T1000 (cell line): Measurements from ENCODE around the gene CIB4.

Source experiments
- DNase-seq: peaks from one replicate; lab custom pipeline; 2025; ENCODE audit warnings: mixed read lengths; lab: John Stamatoyannopoulos, UW

Gene CIB4

DNA sequence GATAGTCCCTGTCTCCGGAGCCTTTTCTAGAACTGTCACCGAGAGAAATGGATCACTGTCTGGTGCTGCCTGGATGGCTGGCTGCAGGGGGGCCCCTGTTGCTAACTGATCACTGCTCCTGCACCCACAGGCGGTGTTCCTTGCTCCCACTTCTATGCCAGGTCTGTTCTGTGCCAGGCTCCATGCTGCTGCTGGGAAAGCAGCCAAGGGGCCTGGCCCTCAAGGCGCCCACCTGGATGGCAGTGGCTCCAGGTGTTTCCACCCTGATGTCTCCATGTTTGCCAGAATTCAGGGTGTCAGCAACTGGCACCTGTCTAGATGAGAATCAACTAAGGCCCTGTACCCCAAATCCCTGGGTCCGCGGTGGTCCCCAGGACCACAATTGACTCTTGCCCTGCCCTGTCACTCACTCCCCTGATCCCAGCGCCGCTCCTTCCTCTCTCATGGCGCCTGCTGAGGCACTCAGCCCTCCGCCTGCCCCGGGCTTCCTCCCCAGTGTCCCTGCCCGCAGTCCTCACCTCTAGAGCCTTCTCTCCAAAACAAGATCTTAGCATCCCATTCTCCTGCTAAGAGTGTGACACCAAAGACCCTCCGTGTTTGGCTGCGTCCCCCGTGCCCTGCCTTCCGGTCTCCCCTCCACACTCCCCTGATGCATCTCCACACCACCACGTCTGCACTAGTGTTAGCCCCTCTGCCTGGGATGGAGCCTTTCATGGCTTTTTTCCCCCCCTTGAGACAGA is 90.7 kb downstream of the CIB4 start:
- no peak for DNase-seq

GRCh38 chr2:26542676-26543505 is 98.3 kb downstream of the CIB4 start:
- DNase-seq: no peak

GRCh38 chr2:26542194-26542455 is 99.0 kb downstream of the CIB4 start:
- no peak for DNase-seq

DNA sequence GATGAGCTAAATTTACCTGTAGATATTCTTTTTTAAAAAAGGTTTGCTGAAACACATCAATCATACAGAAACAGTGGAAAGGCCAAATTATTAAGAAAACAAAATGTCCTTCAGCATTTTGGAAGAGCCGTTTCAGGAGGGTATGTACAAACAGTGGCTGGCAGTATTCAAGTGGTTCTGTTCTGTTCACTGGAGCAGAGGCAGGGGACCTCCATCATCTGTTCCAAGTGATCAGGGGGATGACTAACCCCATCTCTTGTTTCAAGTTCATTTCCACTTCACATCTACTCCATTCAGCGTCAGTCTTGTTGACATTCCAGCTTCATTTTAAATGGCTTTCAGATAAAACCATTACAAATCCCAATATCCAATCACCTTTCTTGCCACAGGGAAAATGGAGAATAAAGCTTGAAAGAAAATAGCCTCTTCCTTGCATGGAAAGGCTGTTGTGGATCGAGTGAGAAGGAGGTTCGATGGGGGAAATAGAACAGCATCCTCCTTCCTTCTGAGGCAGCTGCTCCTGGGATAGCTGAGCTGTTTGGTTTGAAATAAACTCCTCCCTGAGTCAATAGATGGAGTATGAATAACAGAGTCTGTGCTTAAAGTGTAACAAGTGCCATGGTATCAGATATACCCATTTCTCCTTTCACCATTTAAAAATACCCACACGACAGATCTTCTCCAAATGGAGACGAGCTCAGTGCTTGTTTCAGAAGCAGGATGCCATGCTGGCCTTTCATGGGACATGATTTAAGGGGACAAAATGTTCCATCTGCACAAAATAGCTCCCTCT is 99.6 kb downstream of the CIB4 start:
- no peak for DNase-seq

DNA sequence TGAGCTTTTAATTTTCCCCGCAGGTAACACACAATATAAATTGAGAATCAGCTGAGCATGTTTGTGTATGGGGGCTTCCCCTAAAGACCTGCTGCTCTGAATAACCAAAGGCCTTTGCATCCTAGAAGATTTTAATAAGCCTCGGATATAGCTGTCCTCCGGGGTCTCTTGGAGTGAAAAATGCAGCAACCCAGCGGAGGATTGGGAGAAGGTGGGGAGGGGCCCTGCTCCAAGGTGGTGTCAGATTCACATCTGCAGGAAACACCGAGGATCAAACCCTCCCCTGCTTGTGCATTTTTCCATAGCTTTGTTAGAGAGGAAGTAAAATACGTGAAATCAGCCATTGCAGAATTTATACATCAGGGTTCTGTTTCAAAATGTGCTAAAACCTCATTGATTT is 100.2 kb downstream of the CIB4 start:
- no peak for DNase-seq

DNA sequence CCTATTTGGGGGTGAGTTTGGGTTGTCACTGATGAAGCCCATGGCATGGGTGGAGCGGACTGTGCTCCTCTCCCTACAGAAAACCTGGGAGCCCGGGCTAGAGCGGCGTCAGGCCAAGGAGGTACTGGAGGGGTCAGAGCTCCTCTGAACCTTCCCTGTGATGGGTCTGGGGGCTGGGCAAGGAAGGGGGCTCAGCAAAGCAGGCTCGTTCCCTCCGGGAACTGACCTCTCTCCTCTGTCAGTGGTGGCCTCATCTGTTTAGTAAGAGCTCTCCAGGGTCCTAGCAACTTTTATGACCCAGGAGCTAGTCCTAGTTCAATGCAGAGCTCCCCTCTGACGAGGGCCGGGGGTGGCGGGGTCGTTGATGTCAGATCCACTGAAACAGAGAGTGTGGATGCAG is 100.9 kb downstream of the CIB4 start:
- DNase-seq: no peak

- DNase-seq: no peak
These were observed 103.2 kb downstream of the CIB4 start for GRCh38 chr2:26537826-26538475.

DNA sequence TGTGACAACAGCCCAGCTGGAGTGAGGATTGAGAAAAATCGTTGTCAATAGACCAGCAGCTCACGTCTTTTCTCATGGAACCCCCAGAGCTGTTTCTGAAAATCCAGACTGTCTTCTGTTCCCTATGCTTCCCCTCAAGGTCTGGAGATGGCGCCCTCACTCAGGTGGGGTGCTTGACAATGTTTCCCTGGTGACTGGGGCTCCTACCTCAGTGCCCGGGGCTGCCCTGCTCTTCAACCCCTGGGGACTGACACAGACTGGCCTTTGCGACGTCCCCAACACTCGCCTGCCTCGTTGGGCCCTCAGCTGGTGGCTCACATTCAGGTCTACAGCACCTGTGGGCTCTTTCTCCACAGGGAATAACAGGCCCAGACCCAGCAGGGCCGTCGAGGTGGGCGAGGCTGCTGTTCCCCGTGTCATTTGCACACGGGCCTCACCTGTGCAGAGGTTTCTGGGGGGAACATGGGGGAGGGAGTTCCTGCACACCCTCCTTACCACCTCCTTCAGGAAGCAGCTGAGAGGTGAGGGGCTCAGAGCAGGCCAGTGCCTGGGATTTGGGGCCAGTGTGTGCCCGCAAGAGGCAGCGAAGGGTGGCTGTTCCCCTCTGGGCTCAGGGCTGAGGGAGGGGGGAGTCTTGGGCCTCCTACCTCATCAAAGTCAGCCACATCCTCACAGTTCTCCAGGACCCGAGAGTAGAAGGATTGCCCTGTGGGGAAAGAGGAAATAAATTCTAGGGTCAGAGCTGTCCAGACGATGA is 103.9 kb downstream of the CIB4 start:
- DNase-seq: no peak

GRCh38 chr2:26536371-26537068 is 104.6 kb downstream of the CIB4 start:
- DNase-seq: no peak

GRCh38 chr2:26535663-26536275 is 105.4 kb downstream of the CIB4 start:
- no peak for DNase-seq

DNA sequence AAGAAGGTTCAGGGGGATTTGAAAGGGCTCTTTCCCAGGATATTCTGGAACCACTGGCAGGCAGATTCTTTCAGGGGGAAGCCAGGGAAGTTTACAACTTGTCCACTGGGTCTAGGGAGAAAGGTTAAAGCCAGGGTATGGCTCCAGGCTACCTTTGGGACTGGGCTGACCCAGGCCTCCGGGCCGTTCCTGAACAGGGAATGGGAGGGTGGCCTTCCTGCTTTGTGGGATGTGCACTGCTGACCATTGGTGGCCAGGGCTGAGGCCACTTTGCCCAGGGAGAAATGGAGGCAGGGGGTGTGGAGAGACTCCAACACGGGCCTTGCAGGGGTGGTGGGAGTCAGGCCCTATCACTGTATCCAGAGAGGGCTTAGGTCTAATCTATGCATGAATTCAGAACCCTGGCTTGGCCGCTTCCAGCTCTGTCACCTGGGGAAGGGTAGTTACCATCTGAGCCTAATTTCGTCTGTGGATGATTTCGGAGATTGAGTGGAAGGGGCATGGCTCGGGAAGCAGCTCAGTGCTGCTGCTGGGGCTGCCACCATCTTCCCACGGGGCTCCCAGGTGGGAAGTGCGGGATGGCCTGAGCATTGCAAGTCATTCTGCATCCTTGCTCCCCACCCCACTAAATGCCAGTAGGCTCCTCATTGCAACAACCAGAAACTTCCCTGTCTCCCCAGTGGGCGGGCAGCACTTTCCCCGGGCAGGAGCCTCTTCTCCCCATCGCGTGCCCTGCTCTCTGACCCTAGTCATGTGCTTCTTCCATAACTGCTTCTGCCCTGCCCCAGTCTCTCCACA is 106.1 kb downstream of the CIB4 start:
- no peak for DNase-seq

DNA sequence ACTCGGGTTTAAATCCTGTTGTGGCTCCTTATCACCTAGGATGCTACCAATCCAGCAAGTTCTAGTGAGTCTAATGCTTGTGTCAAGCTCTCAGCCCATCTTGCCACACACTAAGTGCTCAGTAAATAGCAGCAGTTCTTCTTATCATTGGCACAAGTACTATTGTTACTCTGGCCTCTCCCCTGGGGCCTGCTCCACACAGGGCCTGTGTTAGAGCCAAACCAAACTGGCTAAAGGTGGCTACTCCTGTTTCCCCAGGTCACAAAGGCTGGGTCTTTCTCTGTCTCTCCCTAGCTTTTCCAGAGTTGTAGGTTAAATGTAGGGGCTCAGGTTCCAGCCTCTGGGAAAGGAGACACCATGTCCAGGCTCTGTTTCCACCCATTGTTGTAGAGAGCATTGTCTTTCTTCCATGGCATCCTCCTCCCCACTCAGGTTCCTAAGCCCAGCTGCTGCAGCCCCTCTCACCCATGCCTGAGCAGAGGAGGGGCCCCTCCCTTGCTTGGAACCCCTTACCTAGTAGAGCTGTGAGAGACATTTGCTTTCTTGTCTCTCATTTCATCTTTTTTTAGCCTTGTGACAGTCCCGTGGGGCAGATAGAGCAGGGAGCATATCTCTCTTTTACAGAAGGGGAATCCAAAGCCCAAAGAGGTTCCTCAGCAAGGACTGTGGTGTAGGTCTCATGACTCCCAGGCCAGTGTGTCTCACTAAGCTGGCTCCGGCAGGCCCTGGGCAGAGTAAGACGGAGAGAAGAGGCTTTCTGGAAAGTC is 106.9 kb downstream of the CIB4 start:
- no peak for DNase-seq

GRCh38 chr2:26533661-26534060 is 107.5 kb downstream of the CIB4 start:
- no peak for DNase-seq

- no peak for DNase-seq
These were observed 108.6 kb downstream of the CIB4 start for GRCh38 chr2:26532301-26533250.
